Posterior cingulate gyrus (tissue), 11 donors: ENCODE measurements around the gene NIPAL4.
"Not testable (repeated sequence)": the region's sequence is repeated elsewhere in the genome, so short reads cannot be mapped to it uniquely, and the experiment has no call there.

Experiments used
- DNase-seq, 10 donors: peaks; one replicate each; pipeline versions ENCODE4 v3.0.0 to v3.0.0-alpha.2; 2020 to 2021; ENCODE audit warnings: mixed read lengths in 3 of 10
- intact Hi-C: fragments of 100-400 bp; cut with DNase I; formaldehyde crosslinking; loops from one replicate; pipeline ENCODE4 v1.15.1; 2023

The NIPAL4 gene

DNA sequence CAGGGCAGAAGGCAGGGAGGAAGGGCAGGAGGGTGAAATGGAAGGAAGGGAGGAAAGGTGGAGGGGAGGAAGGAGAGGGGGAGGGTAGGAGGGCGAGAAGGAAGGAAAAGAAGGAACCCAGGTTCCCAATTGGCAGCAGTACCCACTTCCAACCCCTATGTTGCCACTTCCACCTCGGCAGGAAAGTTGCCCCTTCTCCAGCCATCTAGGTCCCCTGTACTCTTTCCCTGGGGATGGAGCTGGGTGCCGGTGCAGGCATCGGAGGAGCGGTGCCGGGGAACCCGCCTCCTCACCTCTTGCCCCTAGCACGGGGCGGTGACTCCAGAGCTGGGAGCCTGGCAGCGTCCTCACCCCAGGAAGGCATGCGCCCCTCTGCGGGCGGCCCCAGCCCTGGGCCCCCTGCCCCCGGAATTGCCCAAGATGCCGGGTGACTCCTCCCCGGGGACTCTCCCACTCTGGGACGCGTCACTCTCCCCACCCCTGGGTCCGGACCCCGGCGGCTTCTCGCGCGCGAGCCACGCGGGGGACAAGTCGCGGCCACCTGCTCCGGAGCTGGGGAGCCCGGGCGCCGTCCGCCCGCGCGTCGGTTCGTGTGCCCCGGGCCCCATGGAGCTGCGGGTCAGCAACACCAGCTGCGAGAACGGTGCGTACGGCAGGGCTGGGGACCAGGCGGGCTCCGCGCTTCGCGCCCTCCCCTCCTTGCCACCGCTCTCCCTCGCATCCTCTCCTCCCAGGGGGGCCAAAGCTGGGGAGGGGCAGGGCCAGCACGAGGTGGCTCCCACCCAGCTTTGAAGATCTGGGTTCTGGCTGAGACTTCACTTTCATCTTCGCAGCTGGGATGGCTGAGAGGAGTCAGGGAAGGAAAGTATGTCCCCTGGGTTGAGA lies at the start of gene NIPAL4:
Gene NIPAL4 (plus strand): TSS at position 499 of the 885 bp plus-strand sequence. CDS start 108 bp downstream, at position 607.
- intact Hi-C loops: no loop called here
- peak in 8 of 10 donors; percentile 20 to 90 (median 52) for DNase-seq

DNA sequence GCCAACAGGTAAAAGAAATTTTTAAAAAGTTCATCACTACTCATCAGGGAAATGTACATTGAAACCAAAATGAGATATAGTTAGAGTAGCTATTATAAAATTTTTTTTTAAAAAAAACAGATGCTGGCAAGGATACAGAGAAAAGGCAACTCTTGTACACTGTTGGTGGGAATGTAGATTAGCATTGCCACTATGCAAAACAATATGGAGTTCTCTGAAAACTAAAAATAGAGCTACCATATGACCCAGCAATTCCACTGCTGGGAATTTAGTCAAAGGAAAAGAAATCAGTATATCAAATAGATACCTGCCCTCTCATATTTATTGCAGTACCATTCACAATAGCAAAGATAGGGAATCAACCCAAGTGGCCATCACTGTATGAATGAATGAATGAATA lies 44.2 kb upstream of the NIPAL4 start:
- intact Hi-C loops: no loop called here
- no peak for DNase-seq

DNA sequence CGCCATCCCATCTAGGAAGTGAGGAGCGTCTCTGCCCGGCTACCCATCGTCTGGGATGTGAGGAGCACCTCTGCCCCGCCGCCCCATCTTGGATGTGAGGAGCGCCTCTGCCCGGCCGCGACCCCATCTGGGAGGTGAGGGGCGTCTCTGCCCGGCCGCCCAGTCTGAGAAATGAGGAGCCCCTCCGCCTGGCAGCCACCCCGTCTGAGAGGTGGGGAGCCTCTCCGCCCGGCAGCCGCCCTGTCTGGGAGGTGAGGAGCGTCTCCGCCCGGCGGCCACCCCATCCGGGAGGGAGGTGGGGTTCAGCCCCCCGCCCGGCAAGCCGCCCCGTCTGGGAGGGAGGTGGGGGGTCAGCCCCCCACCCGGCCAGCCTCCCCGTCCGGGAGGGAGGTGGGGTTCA lies 40.5 kb upstream of the NIPAL4 start:
- intact Hi-C loops: not testable (repeated sequence)

DNA sequence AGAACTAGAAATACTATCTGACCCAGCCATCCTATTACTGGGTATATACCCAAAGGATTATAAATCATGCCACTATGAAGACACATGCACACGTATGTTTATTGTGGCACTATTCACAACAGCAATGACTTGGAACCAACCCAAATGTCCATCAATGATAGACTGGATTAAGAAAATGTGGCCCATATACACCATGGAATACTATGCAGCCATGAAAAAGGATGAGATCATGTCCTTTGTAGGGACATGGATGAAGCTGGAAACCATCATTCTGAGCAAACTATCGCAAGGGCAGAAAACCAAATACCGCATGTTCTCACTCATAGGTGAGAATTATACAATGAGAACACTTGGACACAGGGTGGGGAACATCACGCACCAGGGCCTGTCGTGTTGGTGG lies 30.1 kb upstream of the NIPAL4 start:
- DNase-seq, intact Hi-C loops: not testable (repeated sequence)

More for the DNA sequence above, 40.5 kb upstream of the NIPAL4 start:
- DNase-seq: peak in 1 of 10 donors; percentile 18

DNA sequence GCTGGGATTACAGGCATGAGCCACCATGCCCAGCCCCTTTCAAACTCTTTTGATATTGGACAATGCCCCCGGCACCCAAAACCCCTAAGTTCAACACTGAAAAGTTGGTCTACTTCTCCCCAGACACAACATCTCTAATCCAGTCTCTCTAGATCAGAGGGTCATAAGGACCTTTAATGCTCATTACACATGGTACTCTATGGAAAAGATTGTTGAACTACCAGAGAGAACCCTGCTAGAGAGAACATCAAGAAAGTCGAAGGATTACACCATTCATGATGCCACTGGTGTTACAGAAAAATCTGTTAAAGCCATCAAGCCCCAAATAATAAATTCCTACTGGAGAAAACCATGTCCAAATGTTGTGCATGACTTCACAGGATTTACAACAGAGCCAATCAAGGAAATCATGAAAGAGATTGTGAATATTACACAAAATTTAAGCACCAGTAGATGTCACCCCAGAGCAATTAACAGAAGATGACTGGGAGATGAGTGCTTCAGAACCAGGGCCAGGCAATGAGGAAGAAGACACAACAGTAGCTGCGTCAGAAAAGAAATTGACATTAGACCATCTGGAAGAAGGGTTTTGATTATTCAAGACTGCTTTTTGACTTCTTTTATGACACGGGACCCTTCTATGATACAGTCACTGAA lies 28.3 kb upstream of the NIPAL4 start:
- DNase-seq: no peak
- intact Hi-C loops: loop anchor here (1.0 kb wide), 2 partner anchors 46 to 287 kb away; no protein-coding TSS in a partner anchor

DNA sequence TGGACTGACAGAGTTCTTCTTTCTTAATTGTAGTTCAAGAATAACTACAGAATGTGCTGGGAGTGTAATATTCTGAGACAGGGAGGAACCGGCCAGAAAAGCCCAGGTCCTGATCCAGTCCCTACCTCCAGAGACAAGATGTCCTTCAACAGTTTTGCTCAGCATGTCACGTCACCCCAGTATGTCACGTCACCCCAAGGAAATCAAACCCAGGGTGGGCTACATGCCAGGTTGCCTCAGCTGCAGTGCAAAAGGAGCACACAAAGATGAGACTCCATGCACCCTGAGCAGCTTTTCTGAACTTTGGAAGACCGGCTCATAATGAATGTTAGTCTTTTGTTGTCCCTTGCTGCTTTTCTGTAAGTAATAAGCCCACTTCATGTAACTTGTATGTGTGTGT lies 25.9 kb upstream of the NIPAL4 start:
- intact Hi-C loops: no loop called here
- no peak for DNase-seq

DNA sequence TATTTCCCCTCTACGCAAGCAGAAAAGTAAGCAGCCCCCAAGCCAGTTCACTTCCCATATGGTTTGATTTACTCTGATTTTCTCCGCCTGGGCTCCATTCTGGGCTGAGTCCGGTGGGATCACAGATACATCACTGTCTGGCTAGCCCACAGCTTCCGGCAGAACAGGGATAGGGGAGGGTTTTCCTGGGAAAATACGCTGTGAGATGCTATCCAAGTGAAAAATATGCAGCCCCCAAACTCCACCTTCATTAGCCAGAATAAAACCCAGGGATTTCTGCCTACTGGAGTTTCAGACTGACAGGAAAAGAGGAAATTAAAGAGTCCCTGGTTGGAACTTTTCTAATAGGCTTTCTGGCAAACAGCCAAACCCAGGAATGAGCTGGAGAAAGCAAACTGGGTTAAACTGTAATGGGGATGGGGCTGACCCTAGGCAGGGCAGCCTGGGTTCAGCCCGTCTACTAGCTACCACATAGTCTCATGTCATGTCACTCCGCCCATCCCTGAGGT lies 16.9 kb upstream of the NIPAL4 start:
- intact Hi-C loops: no loop called here
- no peak for DNase-seq

DNA sequence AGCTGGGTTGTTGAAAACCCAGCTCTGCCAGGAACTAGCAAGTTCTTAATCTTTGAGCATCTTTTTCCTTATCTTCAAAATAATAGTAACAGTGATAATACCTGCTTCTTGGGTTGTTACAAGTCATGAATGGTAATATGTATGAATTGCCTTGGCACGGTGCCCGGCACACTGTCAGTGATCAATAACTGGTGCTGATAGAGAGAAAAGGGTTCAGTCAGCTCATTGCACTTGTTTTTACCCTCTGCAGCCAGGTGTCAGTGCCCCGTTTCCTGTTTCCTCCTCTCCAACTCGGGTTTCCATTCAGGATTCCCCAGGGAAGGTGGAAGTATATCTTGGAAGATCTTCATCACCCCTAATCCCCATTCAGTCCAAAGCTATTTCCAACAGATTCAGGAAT lies 15.8 kb upstream of the NIPAL4 start:
- intact Hi-C loops: no loop called here
- no peak for DNase-seq

DNA sequence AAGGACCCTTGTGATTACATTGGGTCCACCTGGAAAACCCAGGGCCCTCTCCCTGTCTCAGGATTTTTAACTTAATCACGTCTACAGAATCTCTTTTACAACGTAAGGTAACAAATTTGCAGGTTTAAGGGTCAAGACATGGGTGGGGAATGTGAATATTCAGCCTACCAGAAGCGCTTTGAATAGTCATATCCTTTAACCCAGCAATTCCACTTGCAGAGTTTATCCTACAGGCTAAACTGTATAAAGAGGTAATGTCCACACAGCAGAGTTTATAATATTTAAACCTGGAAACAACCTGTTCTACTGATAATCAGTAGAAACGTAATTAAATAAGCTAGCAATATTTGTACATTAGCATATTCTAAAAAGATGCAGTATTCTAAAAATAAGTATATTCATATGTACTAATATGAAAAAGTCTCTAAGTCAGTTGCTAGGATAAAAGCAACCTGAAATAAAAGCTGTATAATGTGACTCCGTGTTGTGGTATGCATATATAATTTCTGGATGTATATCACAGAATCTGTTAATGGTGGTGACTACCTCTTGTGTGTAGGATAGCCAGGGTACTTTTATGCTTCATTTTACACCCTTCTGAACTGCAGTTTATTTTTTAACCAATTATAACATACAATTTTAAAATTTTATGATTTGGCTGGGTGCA lies 14.1 kb upstream of the NIPAL4 start:
- intact Hi-C loops: no loop called here
- DNase-seq: no peak

DNA sequence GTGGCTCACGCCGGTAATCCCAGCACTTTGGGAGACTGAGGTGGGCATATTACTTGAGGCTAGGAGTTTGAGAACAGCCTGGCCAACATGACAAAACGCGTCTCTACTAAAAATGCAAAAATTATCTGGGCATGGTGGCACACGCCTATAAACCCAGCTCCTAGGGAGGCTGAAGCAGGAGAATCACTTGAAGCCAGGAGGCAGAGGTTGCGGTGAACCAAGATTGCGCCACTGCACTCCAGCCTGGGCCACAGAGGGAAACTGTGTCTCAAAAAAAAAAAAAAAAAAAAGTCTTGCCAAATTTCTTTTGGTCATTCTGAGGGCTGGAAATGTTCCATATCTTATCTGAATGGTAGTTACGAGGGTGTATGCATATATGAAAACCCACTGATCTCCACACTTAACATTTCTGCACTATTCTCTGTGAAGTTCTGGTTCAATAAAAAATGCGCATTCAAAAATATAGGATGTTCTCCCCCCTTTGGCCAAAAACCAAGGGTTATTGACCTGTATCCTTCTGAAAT lies 13.5 kb upstream of the NIPAL4 start:
- no peak for DNase-seq
- intact Hi-C loops: no loop called here

DNA sequence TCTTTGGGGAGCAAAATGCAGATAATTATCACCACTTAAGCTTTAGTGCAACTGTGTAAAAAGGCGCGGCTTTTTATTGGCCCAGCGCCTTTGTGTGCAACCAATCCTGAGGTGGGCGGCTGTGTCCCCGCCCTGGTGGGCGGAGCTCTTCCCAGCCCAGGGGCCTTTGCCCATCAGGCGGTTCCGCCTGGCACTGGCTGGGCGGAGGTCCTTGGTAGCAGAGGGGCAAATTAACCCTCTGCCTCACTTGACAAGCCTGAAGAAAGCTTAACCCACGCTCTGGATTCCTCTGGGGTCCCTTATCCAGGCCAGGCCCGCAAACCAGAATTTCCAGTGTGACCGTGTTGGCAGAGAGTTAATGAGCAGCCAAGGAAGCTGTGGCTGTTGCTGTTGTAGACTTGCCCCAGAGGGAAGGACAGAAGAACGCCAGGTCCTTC lies 12.8 kb upstream of the NIPAL4 start:
- intact Hi-C loops: no loop called here
- no peak for DNase-seq

DNA sequence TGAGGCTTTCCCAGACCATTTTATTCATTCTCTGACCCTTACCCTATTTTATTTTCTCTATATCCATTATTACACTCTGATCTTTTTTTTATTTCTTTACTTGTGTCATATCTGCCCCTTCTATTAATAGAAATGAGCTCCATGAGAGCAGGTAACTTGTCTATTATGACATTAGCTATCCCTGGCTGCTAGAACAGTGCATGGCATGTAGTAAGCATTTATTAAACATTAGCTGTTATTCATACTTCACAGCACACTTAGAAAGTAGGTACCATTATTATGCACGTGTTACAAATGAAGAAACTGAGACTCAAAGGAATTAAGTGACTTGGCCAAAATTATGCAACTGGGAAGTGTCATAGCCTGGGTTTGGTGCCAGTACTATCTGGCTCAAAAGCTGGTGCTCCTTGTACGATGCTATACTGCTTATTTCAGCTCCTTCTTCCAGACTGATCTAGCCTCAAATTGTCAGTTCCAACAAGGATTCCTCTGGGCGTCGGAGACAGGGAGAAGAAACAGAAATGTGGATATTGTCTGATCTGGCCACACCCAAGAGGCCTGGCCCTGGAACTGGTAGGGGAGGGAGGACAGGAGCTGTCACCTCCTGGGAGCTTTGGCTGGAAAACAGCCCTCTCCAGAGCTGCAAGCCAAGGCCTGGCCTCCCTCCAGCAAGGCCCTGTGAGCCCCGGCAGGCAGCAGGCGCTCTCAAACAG lies 10.8 kb upstream of the NIPAL4 start:
- DNase-seq: peak in 3 of 10 donors; percentile 37 to 85 (median 68)
- intact Hi-C loops: no loop called here

DNA sequence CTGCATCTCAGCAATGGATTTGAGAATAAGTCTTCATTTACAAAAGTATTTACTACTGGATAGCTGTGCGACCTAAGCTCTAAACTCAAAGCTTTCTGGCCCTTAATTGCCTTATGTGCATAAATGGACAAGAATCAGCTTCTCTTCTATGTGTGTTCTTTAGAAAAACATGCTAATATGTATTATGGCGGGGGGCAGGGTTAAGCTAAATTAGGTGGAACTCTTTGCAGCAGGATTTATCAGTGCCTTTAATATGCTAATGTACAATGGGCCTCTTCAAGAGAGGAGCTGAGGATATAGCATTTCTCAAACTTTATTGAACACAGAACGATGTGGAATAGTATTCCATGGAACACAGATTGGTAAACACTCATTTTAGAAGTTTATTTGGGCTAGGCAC lies 10.0 kb upstream of the NIPAL4 start:
- DNase-seq: no peak
- intact Hi-C loops: no loop called here

DNA sequence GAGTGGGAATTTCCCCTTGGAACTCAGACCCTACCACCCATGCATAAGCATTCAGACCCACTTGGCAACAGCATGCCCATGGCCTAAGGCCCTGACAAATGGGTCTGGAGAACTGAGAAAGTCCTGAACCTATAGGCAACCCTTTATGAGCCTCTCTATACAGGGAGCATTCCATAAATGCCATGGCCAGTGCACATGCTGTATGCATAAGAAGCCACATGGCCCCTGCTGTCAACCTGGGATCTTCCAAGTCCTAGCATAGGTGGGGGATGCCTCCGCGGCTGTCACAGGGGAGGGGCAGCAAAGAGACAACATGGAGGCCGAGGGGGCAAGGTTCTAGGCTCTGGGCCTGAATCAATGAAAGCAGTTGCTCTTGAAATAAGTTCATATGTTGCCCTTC lies 8.2 kb upstream of the NIPAL4 start:
- no peak for DNase-seq
- intact Hi-C loops: no loop called here

DNA sequence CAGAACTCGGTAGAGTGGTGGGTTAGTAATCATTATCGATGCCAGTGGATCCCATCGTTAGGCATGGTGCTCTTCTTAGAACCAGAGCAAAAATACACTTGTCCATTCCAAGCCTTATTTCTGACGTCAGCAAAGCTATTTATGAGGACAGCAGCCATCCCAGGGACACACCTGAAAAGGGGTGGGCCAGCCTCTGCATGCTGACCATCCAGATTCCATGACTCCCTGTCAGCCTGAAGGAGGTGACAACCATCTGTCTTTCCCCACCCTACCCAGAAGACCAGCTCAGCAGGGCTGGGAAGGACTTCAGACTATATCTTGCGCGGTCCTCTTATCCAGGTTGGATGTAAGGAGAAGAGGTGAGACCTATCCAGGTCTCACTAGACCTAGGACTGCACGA lies 5.7 kb upstream of the NIPAL4 start:
- intact Hi-C loops: no loop called here
- DNase-seq: no peak

DNA sequence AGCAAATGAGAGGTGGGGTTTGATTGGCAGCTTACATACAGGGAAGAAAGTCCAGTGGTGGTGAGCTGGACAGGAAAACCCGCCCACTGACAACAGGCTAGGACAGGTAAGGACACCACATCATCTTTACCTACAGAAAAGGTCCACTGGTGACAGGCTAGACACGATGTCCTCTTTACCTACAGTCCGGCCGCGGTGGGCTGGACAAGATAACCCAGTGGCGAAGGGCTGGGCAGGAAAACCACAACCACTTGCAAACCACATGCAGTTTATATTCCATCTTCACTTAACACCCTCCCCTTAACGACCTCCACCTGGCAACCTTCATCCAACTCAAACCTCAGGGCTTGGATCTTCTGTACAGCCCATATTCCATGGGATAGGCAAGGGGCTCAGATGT lies 5.0 kb upstream of the NIPAL4 start:
- intact Hi-C loops: no loop called here
- no peak for DNase-seq

DNA sequence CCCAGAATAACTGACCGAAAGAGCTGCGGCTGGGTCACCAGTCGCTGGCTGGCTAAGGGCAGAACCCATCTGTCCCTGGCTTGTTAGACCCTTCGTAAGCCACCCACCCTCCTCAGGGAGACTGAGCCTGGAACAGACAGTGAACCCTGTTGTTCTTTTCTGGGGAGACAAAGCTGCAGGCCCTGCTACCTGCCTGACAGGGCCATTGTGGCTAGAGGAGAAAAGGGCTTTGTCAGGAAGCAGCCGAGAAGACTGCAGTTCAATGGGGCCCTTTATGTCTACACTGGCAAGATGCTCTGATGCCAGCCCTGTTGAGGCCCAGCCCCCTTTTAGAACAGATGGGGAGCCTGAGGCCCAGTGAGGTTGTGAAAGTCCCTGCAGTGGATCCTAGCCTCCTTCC lies 3.7 kb upstream of the NIPAL4 start:
- intact Hi-C loops: no loop called here
- peak; percentile 54 to 97 (median 79) for DNase-seq

DNA sequence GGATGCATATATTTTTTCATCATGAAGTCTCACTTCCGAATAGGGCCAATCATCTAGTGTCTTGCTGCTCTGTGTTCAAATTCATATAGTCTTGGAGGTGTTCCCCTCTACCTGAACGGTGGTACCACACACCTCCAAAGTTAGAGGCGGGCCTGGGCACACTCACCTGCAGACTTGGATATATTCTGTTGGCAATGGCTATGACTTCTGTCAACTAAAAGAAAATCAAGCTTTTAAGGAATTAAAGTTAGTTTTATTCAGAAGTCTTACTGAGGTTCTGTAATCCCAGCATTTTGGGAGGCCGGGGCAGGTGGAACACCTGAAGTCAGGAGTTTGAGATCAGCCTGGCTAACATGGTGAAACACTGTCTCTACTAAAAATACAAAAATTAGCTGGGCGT lies 2.6 kb upstream of the NIPAL4 start:
- no peak for DNase-seq
- intact Hi-C loops: no loop called here

DNA sequence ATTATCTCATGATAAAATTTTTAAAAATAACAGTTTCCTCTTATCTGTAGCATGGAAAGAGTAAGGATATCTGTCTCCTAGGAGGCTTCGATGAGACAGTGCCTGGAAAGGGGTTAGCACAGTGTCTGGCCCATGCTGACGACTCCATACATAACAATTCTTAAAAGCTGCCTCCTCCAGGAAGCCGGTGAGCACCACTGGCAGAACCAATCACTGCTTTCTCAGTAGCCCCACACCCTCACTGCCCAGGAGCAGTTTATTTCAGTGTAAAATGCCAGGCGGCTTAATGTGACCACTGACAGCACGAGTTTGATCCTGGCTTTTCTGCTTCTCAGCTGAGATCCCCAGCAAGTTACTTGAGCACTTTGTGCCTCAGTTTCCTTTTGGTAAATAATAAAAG lies 1.2 kb upstream of the NIPAL4 start:
- intact Hi-C loops: no loop called here
- no peak for DNase-seq
